Measurements from ENCODE around the gene CEP63. TPM values are rescaled to one million over a fixed set of nuclear protein-coding genes. Genes with fewer than 3 reads are reported as not detected.
A peak's percentile ranks its signal among the peaks of the same experiment; 100 is the strongest.

The CEP63 gene
- total RNA-seq, 2 donors from 2014 or later = 21.2 to 33.0 TPM

DNA sequence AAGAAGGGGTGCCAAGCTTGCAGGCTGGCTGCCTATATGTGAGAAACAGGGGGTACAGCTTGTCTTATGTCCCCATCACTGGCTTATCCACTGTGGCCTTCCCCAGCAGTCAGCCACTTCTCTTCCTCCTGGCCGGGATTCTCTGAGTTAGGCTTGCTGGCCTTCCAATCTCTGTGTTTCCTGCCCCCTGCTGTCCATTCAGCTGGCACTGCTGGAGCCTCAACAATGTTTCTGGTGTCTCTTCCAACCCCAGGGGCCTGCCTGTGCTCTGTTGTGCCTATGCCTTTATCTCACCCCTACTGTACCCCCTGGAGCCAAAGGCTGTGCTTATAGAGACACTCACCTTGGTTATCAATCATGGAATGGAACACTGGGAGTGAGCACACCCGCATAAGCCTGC lies 36.6 kb upstream of the CEP63 start:
- peak; percentile 85 for DNase-seq
- no peak overlapping the region for H3K4me3 ChIP-seq (ENCODE audit: low read length)
- peaks cover 8% of the 10 kb centered on the region for H3K9me3 ChIP-seq (ENCODE audit: control insufficient read depth, low read length)
- TF ChIP-seq, protein P1, sequence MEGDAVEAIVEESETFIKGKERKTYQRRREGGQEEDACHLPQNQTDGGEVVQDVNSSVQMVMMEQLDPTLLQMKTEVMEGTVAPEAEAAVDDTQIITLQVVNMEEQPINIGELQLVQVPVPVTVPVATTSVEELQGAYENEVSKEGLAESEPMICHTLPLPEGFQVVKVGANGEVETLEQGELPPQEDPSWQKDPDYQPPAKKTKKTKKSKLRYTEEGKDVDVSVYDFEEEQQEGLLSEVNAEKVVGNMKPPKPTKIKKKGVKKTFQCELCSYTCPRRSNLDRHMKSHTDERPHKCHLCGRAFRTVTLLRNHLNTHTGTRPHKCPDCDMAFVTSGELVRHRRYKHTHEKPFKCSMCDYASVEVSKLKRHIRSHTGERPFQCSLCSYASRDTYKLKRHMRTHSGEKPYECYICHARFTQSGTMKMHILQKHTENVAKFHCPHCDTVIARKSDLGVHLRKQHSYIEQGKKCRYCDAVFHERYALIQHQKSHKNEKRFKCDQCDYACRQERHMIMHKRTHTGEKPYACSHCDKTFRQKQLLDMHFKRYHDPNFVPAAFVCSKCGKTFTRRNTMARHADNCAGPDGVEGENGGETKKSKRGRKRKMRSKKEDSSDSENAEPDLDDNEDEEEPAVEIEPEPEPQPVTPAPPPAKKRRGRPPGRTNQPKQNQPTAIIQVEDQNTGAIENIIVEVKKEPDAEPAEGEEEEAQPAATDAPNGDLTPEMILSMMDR (conservative IDR thresholded peaks at IDR 0.05) = peak; percentile 80
- no peak overlapping the region for H3K9ac ChIP-seq (ENCODE audit: extremely low read depth, low read length, poor library complexity, severe bottlenecking)
- Mint-ChIP-seq H3K4me3 (no peak overlapping the region), H3K9me3 (peaks cover 3% of the 10 kb centered on the region), H3K4me1 (peaks cover 10% of the 10 kb centered on the region), H3K36me3 (ENCODE audit: low read depth) (no peaks in the 10 kb centered on the region), H3K27ac (no peak overlapping the region), H3K27me3 (ENCODE audit: insufficient read depth) (peaks cover 10% of the 10 kb centered on the region)
- no peaks in the 10 kb centered on the region for H3K27me3 ChIP-seq (ENCODE audit: control insufficient read depth, insufficient read depth, low read length, poor library complexity, severe bottlenecking)
- 64 to 70% methylated on average over 2 of the region's 2 CpGs for WGBS, 2 experiments (ENCODE audit: insufficient coverage in 1 of 2, insufficient read length in 1 of 2)
- peaks cover 3% of the 10 kb centered on the region for H3K4me1 ChIP-seq (ENCODE audit: control insufficient read depth, insufficient read depth, low read length)
- H3K27ac ChIP-seq (ENCODE audit: low read depth, low read length) = no peak overlapping the region
- no peaks in the 10 kb centered on the region for H3K36me3 ChIP-seq (ENCODE audit: control insufficient read depth, insufficient read depth, low read length)

DNA sequence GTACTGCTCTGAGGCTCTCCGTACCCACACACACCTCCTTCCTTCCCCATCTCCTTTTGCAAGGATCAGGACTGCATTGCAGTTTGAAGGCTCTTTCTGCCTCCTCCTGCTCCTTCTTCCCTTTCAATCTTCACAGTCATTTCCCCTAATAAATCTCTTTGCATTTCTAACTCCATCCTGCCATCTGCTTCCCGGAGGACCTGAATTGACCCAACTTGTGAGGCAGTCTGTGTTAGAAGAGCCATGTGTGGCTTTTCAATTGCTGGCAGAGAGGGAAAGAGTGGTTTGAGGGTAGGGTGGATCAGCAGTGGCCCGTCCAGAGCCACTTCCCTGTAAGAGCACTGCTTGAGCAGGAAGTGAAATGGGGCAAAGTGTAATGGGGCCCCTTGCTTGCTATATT lies 35.9 kb upstream of the CEP63 start:
- no peaks in the 10 kb centered on the region for H3K27me3 ChIP-seq (ENCODE audit: control insufficient read depth, insufficient read depth, low read length, poor library complexity, severe bottlenecking)
- H3K9me3 ChIP-seq (ENCODE audit: control insufficient read depth, low read length) = peaks cover 8% of the 10 kb centered on the region
- Mint-ChIP-seq H3K4me3 (no peak overlapping the region), H3K27me3 (ENCODE audit: insufficient read depth) (peaks cover 10% of the 10 kb centered on the region), H3K36me3 (ENCODE audit: low read depth) (no peaks in the 10 kb centered on the region), H3K9me3 (peaks cover 1% of the 10 kb centered on the region), H3K27ac (no peak overlapping the region), H3K4me1 (peaks cover 10% of the 10 kb centered on the region)
- H3K9ac ChIP-seq (ENCODE audit: extremely low read depth, low read length, poor library complexity, severe bottlenecking) = no peak overlapping the region
- WGBS, 2 experiments (ENCODE audit: insufficient coverage in 1 of 2, insufficient read length in 1 of 2) = 92 to 93% methylated on average over 1 to 3 of the region's 3 CpGs
- TF ChIP-seq, protein P1 (conservative IDR thresholded peaks at IDR 0.05) = no peak
- DNase-seq = no peak
- peaks cover 3% of the 10 kb centered on the region for H3K4me1 ChIP-seq (ENCODE audit: control insufficient read depth, insufficient read depth, low read length)
- no peak overlapping the region for H3K4me3 ChIP-seq (ENCODE audit: low read length)
- H3K36me3 ChIP-seq (ENCODE audit: control insufficient read depth, insufficient read depth, low read length) = no peaks in the 10 kb centered on the region
- no peak overlapping the region for H3K27ac ChIP-seq (ENCODE audit: low read depth, low read length)

DNA sequence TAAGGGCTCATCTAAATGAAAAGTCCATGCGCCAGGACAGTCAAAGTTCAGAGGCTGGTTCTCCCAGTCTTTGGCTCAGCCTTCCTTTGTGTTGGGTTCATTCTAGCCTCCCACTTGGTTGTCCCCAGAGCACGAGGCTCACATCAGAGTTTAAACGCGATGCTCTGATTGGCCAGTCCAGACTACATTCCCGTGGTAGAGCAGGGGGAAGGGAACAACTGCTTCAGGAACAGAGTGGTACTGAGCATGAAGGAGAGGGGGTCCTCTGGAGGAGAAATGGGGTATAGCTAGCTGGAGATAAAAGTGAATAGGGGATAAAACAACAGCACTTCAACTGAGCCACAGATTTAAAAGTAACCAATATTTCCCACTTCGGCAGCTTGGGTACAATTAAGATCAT lies 32.2 kb upstream of the CEP63 start:
- TF ChIP-seq, protein P1 (conservative IDR thresholded peaks at IDR 0.05) = peak; percentile 71
- Mint-ChIP-seq H3K27ac (no peak overlapping the region), H3K4me1 (peaks cover 7% of the 10 kb centered on the region), H3K4me3 (no peak overlapping the region), H3K9me3 (no peaks in the 10 kb centered on the region), H3K27me3 (ENCODE audit: insufficient read depth) (peaks cover 6% of the 10 kb centered on the region), H3K36me3 (ENCODE audit: low read depth) (no peaks in the 10 kb centered on the region)
- H3K4me3 ChIP-seq (ENCODE audit: low read length) = no peak overlapping the region
- H3K27me3 ChIP-seq (ENCODE audit: control insufficient read depth, insufficient read depth, low read length, poor library complexity, severe bottlenecking) = no peaks in the 10 kb centered on the region
- no peaks in the 10 kb centered on the region for H3K9me3 ChIP-seq (ENCODE audit: control insufficient read depth, low read length)
- peaks cover 3% of the 10 kb centered on the region for H3K4me1 ChIP-seq (ENCODE audit: control insufficient read depth, insufficient read depth, low read length)
- WGBS, 2 experiments (ENCODE audit: insufficient coverage in 1 of 2, insufficient read length in 1 of 2) = 61 to 73% methylated on average over 5 to 6 of the region's 6 CpGs
- no peak overlapping the region for H3K9ac ChIP-seq (ENCODE audit: extremely low read depth, low read length, poor library complexity, severe bottlenecking)
- H3K27ac ChIP-seq (ENCODE audit: low read depth, low read length) = no peak overlapping the region
- DNase-seq = peak; percentile 84
- H3K36me3 ChIP-seq (ENCODE audit: control insufficient read depth, insufficient read depth, low read length) = no peaks in the 10 kb centered on the region

Measured in endodermal cell (in vitro differentiated cells).